Adrenal gland (tissue), 5 donors: ENCODE measurements around the gene STK40.

Experiments
- CTCF ChIP-seq, 6 experiments: fragments of 450-650 bp in 4 of 6; fragments of 200-600 bp in 2 of 6; sonication (generic) in 1 of 6; IDR thresholded peaks; 1 replicate in 5 of 6; 2 replicates in 1 of 6; pipeline versions ENCODE4 v1.5.1 to v1.8.0; 2016 to 2021; ENCODE audit warnings: antibody characterized with exemption in 6 of 6, mild to moderate bottlenecking in 2 of 6, moderate library complexity in 1 of 6
- POLR2A ChIP-seq, 2 donors: fragments of 450-650 bp; IDR thresholded peaks; one replicate each; pipeline ENCODE4 v1.6.1; 2017; ENCODE audit warnings: antibody characterized with exemption in 2 of 2, mild to moderate bottlenecking in 2 of 2, moderate library complexity in 1 of 2
- donor health status: DM: no; HTN: no; CAD: no.

GRCh38 chr1:36326499-36326898 is 59.2 kb downstream of the STK40 start:
- TF ChIP-seq CTCF (IDR thresholded peaks at IDR 0.05) (no peak), POLR2A (IDR thresholded peaks at IDR 0.05) (no peak)
